Measurements from ENCODE around the gene NR2F6. TPM values are rescaled to one million over a fixed set of nuclear protein-coding genes. Genes with fewer than 3 reads are reported as not detected.
A peak's percentile ranks its signal among the peaks of the same experiment; 100 is the strongest.

NR2F6 gene
- total RNA-seq, 4 donors from 2014 or later = 64.9 to 95.8 (median 72.0) TPM

- Histone ChIP-seq H3K9me3 (no peaks in the 10 kb centered on the region), H3K4me1 (peaks cover 10 to 22% of the 10 kb centered on the region in 2 donors), H3K27me3 (no peaks in the 10 kb centered on the region), H3K36me3 (peaks cover 0 to 16% of the 10 kb centered on the region in 2 donors), H3K4me3 (no peak overlapping the region), H3K27ac (no peak overlapping the region)
- in situ Hi-C loops (cut with MboI; ENCODE audit: low sequenced_read_pairs in 4 of 4) = no loop called here
- no peak for DNase-seq
- TF ChIP-seq CTCF (IDR thresholded peaks at IDR 0.05 in 4 of 5, conservative IDR thresholded peaks at IDR 0.05 in 1 of 5) (no peak), POLR2A (IDR thresholded peaks at IDR 0.05) (no peak)
- no peak for ATAC-seq
- intact Hi-C loops (cut with DNase I; ENCODE audit: low total_unique reads) = no loop called here
Measured at GRCh38 chr19:17232258-17232657, 13.5 kb downstream of the NR2F6 start.

- no peak for TF ChIP-seq CTCF (IDR thresholded peaks at IDR 0.05 in 4 of 5, conservative IDR thresholded peaks at IDR 0.05 in 1 of 5)
- TF ChIP-seq POLR2A (IDR thresholded peaks at IDR 0.05) = no peak
- Histone ChIP-seq H3K27ac (no peak overlapping the region), H3K4me1 (peaks cover 9 to 15% of the 10 kb centered on the region in 2 donors), H3K27me3 (no peaks in the 10 kb centered on the region), H3K4me3 (no peak overlapping the region), H3K9me3 (no peaks in the 10 kb centered on the region), H3K36me3 (peaks cover 0 to 16% of the 10 kb centered on the region in 2 donors)
- in situ Hi-C loops (cut with MboI; ENCODE audit: low sequenced_read_pairs in 4 of 4) = no loop called here
- intact Hi-C loops (cut with DNase I; ENCODE audit: low total_unique reads) = loop anchor here (5.0 kb wide), 1 partner anchor 93 kb away; no protein-coding TSS in a partner anchor
- no peak for DNase-seq
- no peak for ATAC-seq
Measured at GRCh38 chr19:17229890-17230289, 15.8 kb downstream of the NR2F6 start.

- H3K4me1 ChIP-seq = peaks cover 8 to 13% of the 10 kb centered on the region in 2 donors
- no peaks in the 10 kb centered on the region for H3K9me3 ChIP-seq
- DNase-seq (peak in 1 of 2 donors; percentile 62), ATAC-seq (no peak)
- intact Hi-C loops (cut with DNase I; ENCODE audit: low total_unique reads) = loop anchor here (5.0 kb wide), 1 partner anchor 91 kb away; no protein-coding TSS in a partner anchor
- no peak overlapping the region for H3K4me3 ChIP-seq
- H3K36me3 ChIP-seq = peaks cover 0 to 14% of the 10 kb centered on the region in 2 donors
- in situ Hi-C loops (cut with MboI; ENCODE audit: low sequenced_read_pairs in 4 of 4) = no loop called here
- H3K27ac ChIP-seq = peak overlapping the region in 3 of 4 donors; percentile 87 to 91 (median 91)
- H3K27me3 ChIP-seq = no peaks in the 10 kb centered on the region
- TF ChIP-seq CTCF (IDR thresholded peaks at IDR 0.05 in 4 of 5, conservative IDR thresholded peaks at IDR 0.05 in 1 of 5) = no peak
- TF ChIP-seq POLR2A (IDR thresholded peaks at IDR 0.05) = no peak
Measured at GRCh38 chr19:17227798-17228367, 17.8 kb downstream of the NR2F6 start.

GRCh38 chr19:17226002-17226933 is 19.5 kb downstream of the NR2F6 start, which contains the start of gene OCEL1:
TSS of gene OCEL1 (plus strand) at chr19:17226226. CDS start at chr19:17226248, 22 bp downstream.
- peak; percentile 98 to 99 for DNase-seq
- TF ChIP-seq CTCF (IDR thresholded peaks at IDR 0.05 in 4 of 5, conservative IDR thresholded peaks at IDR 0.05 in 1 of 5) = peak in 1 of 5 experiments; percentile 21
- TF ChIP-seq POLR2A (IDR thresholded peaks at IDR 0.05) = peak; percentile 88 to 90
- peak within 1 kb of the TSS; percentile 86 to 91 (median 89) for H3K27ac ChIP-seq
- H3K36me3 ChIP-seq = no peaks in the 10 kb centered on the region
- intact Hi-C loops (cut with DNase I; ENCODE audit: low total_unique reads) = loop anchor here (1.0 to 5.0 kb wide), 5 partner anchors 11 to 151 kb away; partner anchors contain the start of genes BABAM1, HAUS8, MYO9B and USE1
- ATAC-seq = peak; percentile 96 to 97
- H3K27me3 ChIP-seq = no peaks in the 10 kb centered on the region
- H3K9me3 ChIP-seq = no peaks in the 10 kb centered on the region
- in situ Hi-C loops (cut with MboI; ENCODE audit: low sequenced_read_pairs in 4 of 4) = no loop called here
- H3K4me3 ChIP-seq = peak within 1 kb of the TSS; percentile 62 to 95 (median 78)
- peaks cover 8 to 13% of the 10 kb centered on the region in 2 donors for H3K4me1 ChIP-seq

Data from gastrocnemius medialis (tissue), 4 donors.